IMR-90 (cell line): ENCODE measurements around the gene NISCH. TPM values are rescaled to one million over a fixed set of nuclear protein-coding genes. Genes with fewer than 3 reads are reported as not detected.

Experiments
- ATAC-seq: fragments of 200-7000 bp; cut with Tn5 transposase; 2 replicates; pipeline ENCODE4 v1.9.1; 2020; ENCODE audit warnings: low read depth, mild to moderate bottlenecking, moderate library complexity
- BruUV-seq: library from RNA; stranded (reverse); fragments of 400-500 nt; replicated peaks from 2 replicates; lab custom pipeline; 2021; lab: Mats Ljungman, UMichigan
- CTCF ChIA-PET: fragments of 300-600 bp; formaldehyde crosslinking; extraction: SDS; loops from one replicate; lab custom pipeline; 2021; ENCODE audit warnings: antibody characterized with exemption; lab: Yijun Ruan, JAX
- POLR2A ChIA-PET: fragments of 300-600 bp; sonication (Branson Sonifier 250); formaldehyde crosslinking; loops from one replicate; lab custom pipeline; 2022; ENCODE audit warnings: antibody characterized with exemption; ENCODE audit not compliant: unreplicated experiment; lab: Charles Lee
- DNase-seq: peaks from one replicate; pipeline ENCODE4 v3.0.0; 2013
- H2AFZ ChIP-seq: replicated peaks from 2 replicates; pipeline ENCODE3; 2013; ENCODE audit warnings: low read length, mild to moderate bottlenecking; ENCODE audit not compliant: poor library complexity
- H2AK5ac ChIP-seq: 2 replicates; pipeline ENCODE4 v1.6.1; 2013; ENCODE audit warnings: low read depth, low read length, inconsistent platforms
- H2AK9ac ChIP-seq: replicated peaks from 2 replicates; pipeline ENCODE3; 2013; ENCODE audit warnings: mild to moderate bottlenecking, low read depth, low read length, moderate library complexity; ENCODE audit not compliant: poor library complexity
- H2BK120ac ChIP-seq: 2 replicates; pipeline ENCODE4 v1.6.1; 2013; ENCODE audit warnings: low read depth, low read length, inconsistent platforms
- H2BK15ac ChIP-seq: 3 replicates; pipeline ENCODE4 v1.6.1; 2013; ENCODE audit warnings: low read depth, low read length, inconsistent platforms
- H2BK20ac ChIP-seq: 2 replicates; pipeline ENCODE4 v1.6.1; 2013; ENCODE audit warnings: low read depth, mild to moderate bottlenecking, inconsistent platforms, low read length, moderate library complexity
- H2BK5ac ChIP-seq: 2 replicates; pipeline ENCODE4 v1.6.1; 2013; ENCODE audit warnings: mild to moderate bottlenecking, low read depth, low read length, inconsistent platforms; ENCODE audit not compliant: poor library complexity, severe bottlenecking
- H3K14ac ChIP-seq: replicated peaks from 2 replicates; pipeline ENCODE4 v1.6.1; 2013; ENCODE audit warnings: low read depth, low read length, inconsistent platforms
- H3K18ac ChIP-seq: 2 replicates; pipeline ENCODE4 v1.6.1; 2013; ENCODE audit warnings: low read depth, low read length, control low read depth
- H3K23ac ChIP-seq: 2 replicates; pipeline ENCODE4 v1.6.1; 2013; ENCODE audit warnings: low read depth, low read length, inconsistent platforms
- H3K27ac ChIP-seq: 2 replicates; pipeline ENCODE4 v1.5.1; 2013; ENCODE audit warnings: mild to moderate bottlenecking, control low read depth, low read length; ENCODE audit not compliant: insufficient read depth
- H3K27me3 ChIP-seq: 2 replicates; pipeline ENCODE4 v1.6.1; 2013; ENCODE audit warnings: low read length; ENCODE audit not compliant: control insufficient read depth, insufficient read depth
- H3K36me3 ChIP-seq: 2 replicates; pipeline ENCODE4 v1.6.1; 2013; ENCODE audit warnings: low read length, mixed read lengths; ENCODE audit not compliant: control insufficient read depth, insufficient read depth
- H3K4ac ChIP-seq: 2 replicates; pipeline ENCODE4 v1.6.1; 2013; ENCODE audit warnings: low read depth, low read length, inconsistent platforms
- H3K4me1 ChIP-seq: 2 replicates; pipeline ENCODE4 v1.6.1; 2013; ENCODE audit warnings: low read length, mixed read lengths; ENCODE audit not compliant: control insufficient read depth, insufficient read depth
- H3K4me2 ChIP-seq: 2 replicates; pipeline ENCODE4 v1.6.1; 2013; ENCODE audit warnings: low read depth, mild to moderate bottlenecking, control low read depth, low read length, moderate library complexity
- H3K4me3 ChIP-seq: 2 replicates; pipeline ENCODE4 v1.5.1; 2013; ENCODE audit warnings: low read depth, mild to moderate bottlenecking, control low read depth, low read length, moderate library complexity; ENCODE audit not compliant: insufficient read depth
- H3K56ac ChIP-seq: 2 replicates; pipeline ENCODE4 v1.6.1; 2013; ENCODE audit warnings: low read length, inconsistent platforms; ENCODE audit not compliant: insufficient read depth; ENCODE audit errors: extremely low read depth
- H3K79me1 ChIP-seq, 2 experiments: 2 replicates each; pipeline ENCODE4 v1.6.1; 2013; ENCODE audit warnings: low read length in 2 of 2, inconsistent platforms in 1 of 2, low read depth in 1 of 2
- H3K9ac ChIP-seq: 2 replicates; pipeline ENCODE4 v1.6.1; 2013; ENCODE audit warnings: low read depth, low read length, control low read depth
- H3K9me1 ChIP-seq: 2 replicates; pipeline ENCODE4 v1.6.1; 2013; ENCODE audit warnings: low read length, inconsistent platforms; ENCODE audit not compliant: insufficient read depth
- H3K9me3 ChIP-seq: 2 replicates; pipeline ENCODE4 v1.6.1; 2013; ENCODE audit warnings: low read length; ENCODE audit not compliant: control insufficient read depth, insufficient read depth
- H4K20me1 ChIP-seq: 2 replicates; pipeline ENCODE4 v1.6.1; 2013; ENCODE audit warnings: low read length, inconsistent platforms; ENCODE audit not compliant: insufficient read depth
- H4K5ac ChIP-seq: 2 replicates; pipeline ENCODE4 v1.6.1; 2013; ENCODE audit warnings: mild to moderate bottlenecking, low read depth, low read length, control low read depth
- H4K8ac ChIP-seq, 2 experiments: 2 replicates each; pipeline ENCODE4 v1.6.1; 2013; ENCODE audit warnings: low read depth in 2 of 2, low read length in 2 of 2, control low read depth in 1 of 2, inconsistent platforms in 1 of 2
- H4K91ac ChIP-seq: 2 replicates; pipeline ENCODE4 v1.6.1; 2013; ENCODE audit warnings: low read depth, low read length, inconsistent platforms; ENCODE audit not compliant: insufficient read depth
- CHD1 ChIP-seq: IDR thresholded peaks from 2 replicates; pipeline ENCODE4 v1.6.1; 2012; ENCODE audit warnings: low read depth, low read length, improper control_type of control experiment
- FOS ChIP-seq: fragments of 150-350 bp; IDR thresholded peaks from 2 replicates; pipeline ENCODE4 v1.6.1; 2016; ENCODE audit warnings: low read depth, low read length
- POLR2A ChIP-seq: IDR thresholded peaks from 2 replicates; pipeline ENCODE4 v1.6.1; 2012; ENCODE audit warnings: mild to moderate bottlenecking, low read depth, low read length
- RAD21 ChIP-seq: IDR thresholded peaks from 2 replicates; pipeline ENCODE4 v1.6.1; 2012; ENCODE audit warnings: low read length, improper control_type of control experiment
- SMC3 ChIP-seq: fragments of 150-350 bp; IDR thresholded peaks from 2 replicates; pipeline ENCODE4 v1.6.1; 2016; ENCODE audit warnings: low read depth, mild to moderate bottlenecking, antibody characterized with exemption, low read length, moderate library complexity
- WGBS, 2 experiments: methylation state at CpG; one replicate each; pipeline versions ENCODE4 v1.1.5 to v1.1.7; 2013; ENCODE audit warnings: missing lambda C conversion rate in 2 of 2; ENCODE audit not compliant: insufficient read length in 1 of 2; ENCODE audit errors: extremely low coverage in 2 of 2; 5-methylcytosine and 5-hydroxymethylcytosine counted together
- dilution Hi-C: fragments of 300-500 bp; cut with HindIII; formaldehyde crosslinking; loops from one replicate; pipeline ENCODE4 v1.14.3; 2018; ENCODE audit warnings: low sequenced_read_pairs; ENCODE audit not compliant: unreplicated experiment
- in situ Hi-C: fragments of 300-500 bp; cut with MboI; formaldehyde crosslinking; loops from 3 replicates; pipeline ENCODE4 v1.14.3; 2019; ENCODE audit warnings: low sequenced_read_pairs, inconsistent platforms, mixed read lengths
- intact Hi-C: fragments of 100-400 bp; cut with micrococcal nuclease; formaldehyde crosslinking; loops from 2 replicates; pipeline ENCODE4 v1.10.0; 2022
- polyA plus RNA-seq, 3 experiments: library from polyadenylated mRNA; depleted of rRNA; stranded (reverse); fragments of >200 nt; gene quantifications; 2 replicates each; pipeline ENCODE4 v1.2.3, GENCODE V29; 2012; ENCODE audit warnings: low replicate concordance in 1 of 3
- total RNA-seq: library from RNA; depleted of rRNA; stranded (reverse); fragments of >200 nt; gene quantifications from 2 replicates; pipeline ENCODE4 v1.2.3, GENCODE V29; 2012
- TF ChIP-seq, protein P1 (sequence below): fragments of 150-350 bp; IDR thresholded peaks from 2 replicates; pipeline ENCODE4 v1.6.1; 2017; ENCODE audit warnings: mild to moderate bottlenecking, antibody characterized with exemption, low read length, low read depth

NISCH gene
- total and polyA plus RNA-seq, 2 of the 4 experiments (the other 2 are of a cell fraction) = 36.9 to 86.0 TPM

DNA sequence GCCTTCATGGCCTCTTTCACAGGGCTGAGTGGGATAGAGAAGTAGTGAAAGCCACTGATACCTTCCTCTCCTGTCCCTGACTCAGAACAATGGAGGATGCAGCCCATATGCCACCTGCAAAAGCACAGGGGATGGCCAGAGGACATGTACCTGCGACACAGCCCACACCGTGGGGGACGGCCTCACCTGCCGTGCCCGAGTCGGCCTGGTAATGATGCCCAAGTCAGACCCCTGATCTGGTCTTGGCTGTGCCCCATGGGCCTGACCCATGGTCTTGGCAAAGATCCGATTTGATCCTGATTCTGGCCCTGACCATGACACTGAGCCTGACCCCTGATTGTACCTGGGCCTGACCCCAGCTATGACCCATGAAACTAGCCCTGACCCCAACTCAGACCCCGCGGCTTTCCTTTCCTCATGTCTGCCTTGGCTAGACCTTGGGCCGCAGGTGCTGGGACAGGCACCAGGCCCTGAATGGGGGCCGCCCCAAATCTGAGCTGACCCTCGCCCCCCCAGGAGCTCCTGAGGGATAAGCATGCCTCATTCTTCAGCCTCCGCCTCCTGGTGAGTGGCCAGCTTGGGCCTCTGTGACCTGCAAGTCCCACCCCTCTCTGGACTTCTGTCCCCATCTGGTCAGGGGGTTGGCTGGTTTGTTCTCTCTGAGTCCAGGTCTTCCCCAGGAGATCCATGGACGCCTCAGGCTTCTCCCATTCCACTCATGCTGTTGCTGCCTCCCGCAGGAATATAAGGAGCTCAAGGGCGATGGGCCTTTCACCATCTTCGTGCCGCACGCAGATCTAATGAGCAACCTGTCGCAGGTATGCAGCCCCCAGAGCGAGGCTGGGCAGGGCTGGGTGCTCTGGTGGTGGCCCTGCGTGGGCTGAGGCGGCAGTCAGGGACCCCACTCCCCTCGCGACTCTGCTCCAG lies 62.7 kb downstream of the NISCH start:
- Histone ChIP-seq H2AFZ (peak overlapping the region; percentile 83), H2BK20ac (no peak overlapping the region), H3K27me3 (peaks cover 21% of the 10 kb centered on the region), H3K9me1 (no peaks in the 10 kb centered on the region; the same call in 1 of the 2 replicates), H3K4me2 (no peak overlapping the region), H2AK5ac (no peak overlapping the region), H3K14ac (no peak overlapping the region), H4K5ac (no peak overlapping the region), H4K8ac (no peak overlapping the region), H3K56ac (no peak overlapping the region), H2BK120ac (no peak overlapping the region), H3K79me1 (no peaks in the 10 kb centered on the region), H3K4me1 (peaks cover 1% of the 10 kb centered on the region; the same call in 1 of the 2 replicates), H2AK9ac (no peak overlapping the region), H3K9ac (no peak overlapping the region), H3K27ac (no peak overlapping the region), H3K4me3 (no peak overlapping the region), H2BK15ac (no peak overlapping the region), H3K36me3 (peaks cover under 1% of the 10 kb centered on the region; the same call in 1 of the 2 replicates), H3K9me3 (no peaks in the 10 kb centered on the region), H4K91ac (no peak overlapping the region), H2BK5ac (no peak overlapping the region), H3K23ac (no peak overlapping the region), H3K18ac (no peak overlapping the region), H4K20me1 (no peaks in the 10 kb centered on the region), H3K4ac (no peak overlapping the region)
- POLR2A ChIA-PET = no interaction called here
- in situ Hi-C loops = no loop called here
- 77% methylated on average over 18 of the region's 25 CpGs; no CpG with 5 or more reads in 1 of the 2 experiments for WGBS, 2 experiments
- dilution Hi-C loops = no loop called here
- TF ChIP-seq FOS = no peak
- TF ChIP-seq RAD21 = no peak
- TF ChIP-seq, protein P1, sequence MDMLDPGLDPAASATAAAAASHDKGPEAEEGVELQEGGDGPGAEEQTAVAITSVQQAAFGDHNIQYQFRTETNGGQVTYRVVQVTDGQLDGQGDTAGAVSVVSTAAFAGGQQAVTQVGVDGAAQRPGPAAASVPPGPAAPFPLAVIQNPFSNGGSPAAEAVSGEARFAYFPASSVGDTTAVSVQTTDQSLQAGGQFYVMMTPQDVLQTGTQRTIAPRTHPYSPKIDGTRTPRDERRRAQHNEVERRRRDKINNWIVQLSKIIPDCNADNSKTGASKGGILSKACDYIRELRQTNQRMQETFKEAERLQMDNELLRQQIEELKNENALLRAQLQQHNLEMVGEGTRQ = no peak
- TF ChIP-seq POLR2A = no peak
- no peak for TF ChIP-seq CHD1
- TF ChIP-seq SMC3 = no peak
- no peak for DNase-seq
- ATAC-seq = no peak; the same call in 1 of the 2 replicates
- BruUV-seq = no TSS peak
- intact Hi-C loops = no loop called here
- CTCF ChIA-PET = no interaction called here
